Keratinocyte (primary cell): ENCODE measurements around the gene COASY.

Experiments used
- EZH2 ChIP-seq: IDR thresholded peaks from one replicate; pipeline ENCODE4 v1.6.1; 2012; ENCODE audit warnings: inconsistent platforms, mild to moderate bottlenecking, low read length, moderate library complexity
- TF ChIP-seq, protein P1 (sequence below), 3 experiments: IDR thresholded peaks in 1 of 3; conservative IDR thresholded peaks in 1 of 3; optimal IDR thresholded peaks in 1 of 3; 2 replicates in 2 of 3; 3 replicates in 1 of 3; pipeline versions ENCODE3 to v1.5.1; 2011; ENCODE audit warnings: low read length in 3 of 3, mild to moderate bottlenecking in 3 of 3, moderate library complexity in 2 of 3, control low read depth in 1 of 3, inconsistent platforms in 1 of 3; ENCODE audit not compliant: insufficient read depth in 2 of 3; ENCODE audit errors: extremely low read depth in 1 of 3

DNA sequence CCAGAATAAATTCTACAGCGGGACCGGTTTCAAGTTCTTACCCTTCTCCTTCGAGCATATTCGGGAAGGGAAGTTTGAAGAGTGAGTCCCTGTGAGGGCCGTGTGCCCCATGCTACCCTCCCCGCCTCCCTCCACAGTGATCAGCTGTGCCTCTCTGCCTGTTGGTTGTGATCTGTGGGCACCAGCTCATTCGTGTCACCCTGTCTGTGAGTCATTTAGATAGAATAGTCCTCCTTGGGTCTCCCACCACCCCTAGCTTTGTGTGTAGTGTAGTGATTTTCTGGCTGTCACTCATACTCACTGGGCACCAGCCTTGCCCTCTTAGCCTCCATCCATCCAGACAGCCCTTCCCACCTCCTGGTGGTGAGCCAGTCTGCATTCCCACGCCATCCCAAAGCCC is 40.9 kb upstream of the COASY start:
- no peak for TF ChIP-seq EZH2
- TF ChIP-seq, protein P1, sequence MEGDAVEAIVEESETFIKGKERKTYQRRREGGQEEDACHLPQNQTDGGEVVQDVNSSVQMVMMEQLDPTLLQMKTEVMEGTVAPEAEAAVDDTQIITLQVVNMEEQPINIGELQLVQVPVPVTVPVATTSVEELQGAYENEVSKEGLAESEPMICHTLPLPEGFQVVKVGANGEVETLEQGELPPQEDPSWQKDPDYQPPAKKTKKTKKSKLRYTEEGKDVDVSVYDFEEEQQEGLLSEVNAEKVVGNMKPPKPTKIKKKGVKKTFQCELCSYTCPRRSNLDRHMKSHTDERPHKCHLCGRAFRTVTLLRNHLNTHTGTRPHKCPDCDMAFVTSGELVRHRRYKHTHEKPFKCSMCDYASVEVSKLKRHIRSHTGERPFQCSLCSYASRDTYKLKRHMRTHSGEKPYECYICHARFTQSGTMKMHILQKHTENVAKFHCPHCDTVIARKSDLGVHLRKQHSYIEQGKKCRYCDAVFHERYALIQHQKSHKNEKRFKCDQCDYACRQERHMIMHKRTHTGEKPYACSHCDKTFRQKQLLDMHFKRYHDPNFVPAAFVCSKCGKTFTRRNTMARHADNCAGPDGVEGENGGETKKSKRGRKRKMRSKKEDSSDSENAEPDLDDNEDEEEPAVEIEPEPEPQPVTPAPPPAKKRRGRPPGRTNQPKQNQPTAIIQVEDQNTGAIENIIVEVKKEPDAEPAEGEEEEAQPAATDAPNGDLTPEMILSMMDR (optimal IDR thresholded peaks at IDR 0.05 in 1 of 3, IDR thresholded peaks at IDR 0.05 in 1 of 3, conservative IDR thresholded peaks at IDR 0.05 in 1 of 3; ENCODE audit: extremely low read depth in 1 of 3, insufficient read depth in 2 of 3, low read length in 3 of 3), result no peak
